ENCODE data around the gene VSTM5. TPM values are rescaled to one million over a fixed set of nuclear protein-coding genes. Genes with fewer than 3 reads are reported as not detected.

VSTM5 gene
- total RNA-seq, 2 experiments from 2014 or later: not detected

Other genes starting within 250 kb of the VSTM5 start
- gene CEP295, start 188.9 kb downstream of the VSTM5 start, total RNA-seq: 10 to 100 TPM; 34.8 to 43.2 TPM
- 100 to 1,000 TPM; 326 to 355 TPM for gene TAF1D, start 109.1 kb downstream of the VSTM5 start, total RNA-seq
- 10 to 100 TPM; 13.8 to 15.7 TPM for gene C11orf54, start 108.9 kb downstream of the VSTM5 start, total RNA-seq
- 10 to 100 TPM; 28.6 to 29.9 TPM for gene MED17, start 66.3 kb downstream of the VSTM5 start, total RNA-seq
- gene HEPHL1, start 170.7 kb upstream of the VSTM5 start, total RNA-seq: not detected

Measured in activated CD4-positive, alpha-beta T cell treated with anti-CD3 and anti-CD28 coated beads for 36 hours (primary cell).